GM08714 (cell line): ENCODE measurements around the gene HSPA12B.

Experiments used
- H3K4me3 ChIP-seq: fragments of 200-500 bp; sonication (Bioruptor generic); 2 replicates; pipeline ENCODE4 v1.5.1; 2014; ENCODE audit warnings: mild to moderate bottlenecking, low read length, inconsistent platforms
- ZNF274 ChIP-seq: IDR thresholded peaks from 2 replicates; pipeline ENCODE4 v1.6.1; 2012; ENCODE audit warnings: mild to moderate bottlenecking, low read depth, low read length

HSPA12B gene

DNA sequence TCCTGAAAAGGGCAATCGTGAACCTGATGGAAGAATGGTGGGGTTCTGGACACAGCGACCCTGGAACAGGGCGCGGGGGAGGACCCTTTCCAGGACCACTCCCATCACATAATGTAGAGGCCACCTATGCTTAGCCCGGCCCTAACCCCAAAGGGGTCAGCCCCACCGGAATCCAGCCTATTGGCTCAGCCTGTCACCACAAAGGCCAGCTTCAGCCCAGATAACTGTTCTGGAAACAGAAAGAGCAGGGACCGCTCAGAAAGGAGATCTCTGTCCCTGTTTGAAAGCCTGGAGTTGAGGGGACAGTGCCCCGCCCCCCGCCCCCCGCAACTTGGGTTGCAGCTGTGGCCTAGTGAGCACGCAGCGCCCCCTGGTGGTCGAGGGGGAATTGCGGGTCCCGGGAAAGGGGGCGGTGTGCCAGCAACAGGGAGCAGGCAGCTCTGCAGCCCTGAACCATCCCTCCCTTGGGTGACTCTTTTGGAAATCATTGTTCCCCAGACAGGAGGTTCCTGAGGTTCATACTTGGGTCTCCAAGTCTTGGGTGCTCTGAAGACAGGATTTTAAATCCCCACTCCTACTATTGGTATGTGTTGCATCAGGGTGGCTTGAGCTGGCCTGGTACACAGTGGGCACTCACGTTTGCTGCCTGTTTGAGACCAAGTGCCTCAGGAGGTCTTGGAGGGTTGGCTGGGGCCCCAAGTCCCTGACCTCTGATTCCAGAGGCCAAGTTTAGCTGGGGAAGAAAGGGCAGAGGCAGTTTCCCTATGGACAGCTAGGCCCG is 21.6 kb upstream of the HSPA12B start:
- H3K4me3 ChIP-seq: no peak overlapping the region
- TF ChIP-seq ZNF274: no peak

GRCh38 chr20:3711484-3711941 is 21.0 kb upstream of the HSPA12B start:
- TF ChIP-seq ZNF274: no peak

DNA sequence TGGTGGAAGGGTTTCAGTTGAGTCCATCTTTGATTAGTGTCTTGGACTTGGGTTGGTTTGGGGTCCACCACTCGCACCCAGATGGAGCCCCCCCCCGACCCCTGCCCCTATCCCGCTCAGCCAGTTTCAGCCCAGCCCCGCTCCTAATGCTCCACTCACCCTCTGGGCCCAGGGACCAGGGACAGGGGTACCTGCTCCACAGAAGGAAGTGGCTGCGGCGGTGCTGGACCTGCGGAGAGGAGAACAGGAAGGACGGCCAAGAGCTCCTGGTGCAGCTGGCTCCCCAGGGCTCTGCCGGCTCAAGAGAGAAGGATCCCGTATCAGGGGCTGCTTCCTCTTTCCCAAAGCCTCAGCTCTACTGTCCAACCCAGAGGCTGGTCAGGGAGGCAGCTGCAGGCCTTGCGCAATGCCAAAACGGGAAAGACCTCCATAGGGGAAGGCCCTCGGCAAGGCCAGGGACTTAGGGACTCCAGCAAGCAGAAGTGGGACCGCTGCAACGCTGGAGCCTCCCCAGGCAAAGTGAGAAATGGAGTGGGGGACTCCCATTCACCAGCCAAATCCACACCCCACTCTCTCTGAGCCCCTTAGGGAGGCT is 20.1 kb upstream of the HSPA12B start, which contains the start of gene SIGLEC1:
Gene SIGLEC1, minus strand, starts transcription at position 322 of the 595 bp plus-strand sequence. CDS start 5,472 bp downstream, outside the sequence.
- H3K4me3 ChIP-seq: no peak within 1 kb of the TSS
- TF ChIP-seq ZNF274: no peak

More at GRCh38 chr20:3711484-3711941, 21.0 kb upstream of the HSPA12B start:
- H3K4me3 ChIP-seq: no peak overlapping the region

GRCh38 chr20:3714092-3714491 is 18.4 kb upstream of the HSPA12B start:
- no peak overlapping the region for H3K4me3 ChIP-seq
- no peak for TF ChIP-seq ZNF274

DNA sequence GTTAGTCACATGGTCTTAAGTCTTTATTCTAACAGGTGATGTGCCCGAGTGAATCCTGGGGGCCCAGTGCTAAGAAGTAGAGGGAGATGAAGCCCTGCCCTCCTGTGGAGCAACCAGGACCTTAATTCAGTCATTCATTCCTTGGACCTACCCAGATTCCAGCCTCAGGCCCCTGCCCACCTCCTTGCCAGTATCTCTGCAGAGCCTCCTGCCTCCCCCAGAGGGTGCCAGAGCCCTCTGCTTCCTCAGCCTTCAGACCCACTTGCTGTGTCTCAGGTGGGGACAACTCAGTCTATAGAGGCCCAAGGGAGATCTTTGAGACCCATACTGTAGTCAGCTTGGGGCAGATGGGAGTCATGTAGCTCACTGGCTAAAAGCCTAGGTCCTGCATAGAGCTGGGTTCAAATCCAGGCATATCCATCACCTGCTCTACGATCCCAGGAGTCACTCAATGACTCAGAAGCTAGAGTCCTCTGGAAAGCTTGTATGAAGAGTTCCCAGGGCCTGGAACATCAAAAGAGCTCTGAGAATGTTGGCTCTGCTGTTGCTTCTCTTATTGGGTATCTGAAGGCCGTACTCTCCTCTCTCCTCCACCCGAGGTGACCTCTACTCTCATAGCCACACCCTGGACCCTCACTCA is 16.2 kb upstream of the HSPA12B start:
- no peak for TF ChIP-seq ZNF274
- no peak overlapping the region for H3K4me3 ChIP-seq

GRCh38 chr20:3719046-3719445 is 13.4 kb upstream of the HSPA12B start:
- no peak for TF ChIP-seq ZNF274
- H3K4me3 ChIP-seq: no peak overlapping the region

GRCh38 chr20:3720068-3720467 is 12.4 kb upstream of the HSPA12B start:
- TF ChIP-seq ZNF274: no peak
- H3K4me3 ChIP-seq: no peak overlapping the region

GRCh38 chr20:3720626-3721025 is 11.9 kb upstream of the HSPA12B start:
- no peak overlapping the region for H3K4me3 ChIP-seq
- no peak for TF ChIP-seq ZNF274

DNA sequence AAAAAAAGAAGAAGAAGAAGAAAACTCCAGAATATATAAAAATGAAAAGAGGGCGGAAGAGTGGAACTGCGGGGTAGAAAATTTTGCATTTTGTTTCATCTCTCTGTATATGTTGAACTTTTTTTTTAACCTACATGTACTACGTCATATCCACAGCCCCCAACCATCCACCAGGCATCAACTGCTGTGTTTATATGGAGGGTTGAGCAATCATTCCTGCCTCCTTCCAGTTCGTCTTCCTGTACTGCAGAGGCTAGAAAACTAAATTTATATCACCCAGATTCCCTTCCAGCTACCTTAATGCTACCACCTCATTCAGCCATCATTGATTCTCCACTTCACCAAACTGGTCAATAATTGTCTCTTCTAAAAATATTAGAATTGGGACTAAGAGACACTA is 10.6 kb upstream of the HSPA12B start:
- TF ChIP-seq ZNF274: no peak
- no peak overlapping the region for H3K4me3 ChIP-seq

- H3K4me3 ChIP-seq: no peak overlapping the region
- TF ChIP-seq ZNF274: no peak
These were observed 9.2 kb upstream of the HSPA12B start for GRCh38 chr20:3723284-3723683.

- no peak for TF ChIP-seq ZNF274
- H3K4me3 ChIP-seq: no peak overlapping the region
These were observed 8.1 kb upstream of the HSPA12B start for GRCh38 chr20:3724356-3724755.

- no peak for TF ChIP-seq ZNF274
- H3K4me3 ChIP-seq: no peak overlapping the region
These were observed 5.0 kb upstream of the HSPA12B start for GRCh38 chr20:3727401-3728021.

- no peak for TF ChIP-seq ZNF274
- H3K4me3 ChIP-seq: no peak overlapping the region
These were observed 4.1 kb upstream of the HSPA12B start for GRCh38 chr20:3728354-3728753.

- TF ChIP-seq ZNF274: no peak
- H3K4me3 ChIP-seq: no peak overlapping the region
These were observed 3.6 kb upstream of the HSPA12B start for GRCh38 chr20:3728876-3729275.
